Measurements from ENCODE around the gene ONECUT2.

DNA sequence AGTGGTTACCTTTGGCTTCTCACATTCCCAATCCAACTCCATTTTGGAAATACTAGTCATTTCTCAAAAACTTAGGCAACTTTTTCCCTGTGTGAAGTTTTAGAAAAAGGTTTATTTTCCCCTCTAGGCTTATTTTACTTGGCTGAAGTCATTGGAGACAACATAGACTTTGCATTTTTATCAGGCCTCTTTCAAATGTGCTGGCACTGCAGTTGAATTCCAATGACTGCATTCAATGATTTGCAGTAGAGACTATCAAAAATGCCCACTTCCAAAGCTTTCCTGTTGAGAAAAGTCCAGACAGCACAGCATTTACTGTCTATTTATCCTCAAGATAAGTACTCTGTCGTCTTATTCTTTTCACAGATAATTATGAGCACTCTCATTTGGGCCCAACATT is 70.1 kb downstream of the ONECUT2 start:
- TF ChIP-seq RAD21 (IDR thresholded peaks at IDR 0.05) (no peak), YY1 (IDR thresholded peaks at IDR 0.05) (no peak), TAF1 (conservative IDR thresholded peaks at IDR 0.05) (no peak), FOXA1 (IDR thresholded peaks at IDR 0.05) (no peak), HNF4G (IDR thresholded peaks at IDR 0.05) (no peak), RXRA (IDR thresholded peaks at IDR 0.05) (no peak), EGR1 (IDR thresholded peaks at IDR 0.05; ENCODE audit: low read depth in 2 of 2) (no peak), JUND (IDR thresholded peaks at IDR 0.05) (no peak), SP1 (IDR thresholded peaks at IDR 0.05) (no peak)
- TF ChIP-seq, protein P1, sequence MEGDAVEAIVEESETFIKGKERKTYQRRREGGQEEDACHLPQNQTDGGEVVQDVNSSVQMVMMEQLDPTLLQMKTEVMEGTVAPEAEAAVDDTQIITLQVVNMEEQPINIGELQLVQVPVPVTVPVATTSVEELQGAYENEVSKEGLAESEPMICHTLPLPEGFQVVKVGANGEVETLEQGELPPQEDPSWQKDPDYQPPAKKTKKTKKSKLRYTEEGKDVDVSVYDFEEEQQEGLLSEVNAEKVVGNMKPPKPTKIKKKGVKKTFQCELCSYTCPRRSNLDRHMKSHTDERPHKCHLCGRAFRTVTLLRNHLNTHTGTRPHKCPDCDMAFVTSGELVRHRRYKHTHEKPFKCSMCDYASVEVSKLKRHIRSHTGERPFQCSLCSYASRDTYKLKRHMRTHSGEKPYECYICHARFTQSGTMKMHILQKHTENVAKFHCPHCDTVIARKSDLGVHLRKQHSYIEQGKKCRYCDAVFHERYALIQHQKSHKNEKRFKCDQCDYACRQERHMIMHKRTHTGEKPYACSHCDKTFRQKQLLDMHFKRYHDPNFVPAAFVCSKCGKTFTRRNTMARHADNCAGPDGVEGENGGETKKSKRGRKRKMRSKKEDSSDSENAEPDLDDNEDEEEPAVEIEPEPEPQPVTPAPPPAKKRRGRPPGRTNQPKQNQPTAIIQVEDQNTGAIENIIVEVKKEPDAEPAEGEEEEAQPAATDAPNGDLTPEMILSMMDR (IDR thresholded peaks at IDR 0.05; ENCODE audit: low read depth, low read length, missing input control) = no peak
- TF ChIP-seq, protein P2, sequence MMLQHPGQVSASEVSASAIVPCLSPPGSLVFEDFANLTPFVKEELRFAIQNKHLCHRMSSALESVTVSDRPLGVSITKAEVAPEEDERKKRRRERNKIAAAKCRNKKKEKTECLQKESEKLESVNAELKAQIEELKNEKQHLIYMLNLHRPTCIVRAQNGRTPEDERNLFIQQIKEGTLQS (IDR thresholded peaks at IDR 0.05) = no peak
- TF ChIP-seq, protein P3, sequence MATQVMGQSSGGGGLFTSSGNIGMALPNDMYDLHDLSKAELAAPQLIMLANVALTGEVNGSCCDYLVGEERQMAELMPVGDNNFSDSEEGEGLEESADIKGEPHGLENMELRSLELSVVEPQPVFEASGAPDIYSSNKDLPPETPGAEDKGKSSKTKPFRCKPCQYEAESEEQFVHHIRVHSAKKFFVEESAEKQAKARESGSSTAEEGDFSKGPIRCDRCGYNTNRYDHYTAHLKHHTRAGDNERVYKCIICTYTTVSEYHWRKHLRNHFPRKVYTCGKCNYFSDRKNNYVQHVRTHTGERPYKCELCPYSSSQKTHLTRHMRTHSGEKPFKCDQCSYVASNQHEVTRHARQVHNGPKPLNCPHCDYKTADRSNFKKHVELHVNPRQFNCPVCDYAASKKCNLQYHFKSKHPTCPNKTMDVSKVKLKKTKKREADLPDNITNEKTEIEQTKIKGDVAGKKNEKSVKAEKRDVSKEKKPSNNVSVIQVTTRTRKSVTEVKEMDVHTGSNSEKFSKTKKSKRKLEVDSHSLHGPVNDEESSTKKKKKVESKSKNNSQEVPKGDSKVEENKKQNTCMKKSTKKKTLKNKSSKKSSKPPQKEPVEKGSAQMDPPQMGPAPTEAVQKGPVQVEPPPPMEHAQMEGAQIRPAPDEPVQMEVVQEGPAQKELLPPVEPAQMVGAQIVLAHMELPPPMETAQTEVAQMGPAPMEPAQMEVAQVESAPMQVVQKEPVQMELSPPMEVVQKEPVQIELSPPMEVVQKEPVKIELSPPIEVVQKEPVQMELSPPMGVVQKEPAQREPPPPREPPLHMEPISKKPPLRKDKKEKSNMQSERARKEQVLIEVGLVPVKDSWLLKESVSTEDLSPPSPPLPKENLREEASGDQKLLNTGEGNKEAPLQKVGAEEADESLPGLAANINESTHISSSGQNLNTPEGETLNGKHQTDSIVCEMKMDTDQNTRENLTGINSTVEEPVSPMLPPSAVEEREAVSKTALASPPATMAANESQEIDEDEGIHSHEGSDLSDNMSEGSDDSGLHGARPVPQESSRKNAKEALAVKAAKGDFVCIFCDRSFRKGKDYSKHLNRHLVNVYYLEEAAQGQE (IDR thresholded peaks at IDR 0.05) = no peak
- TF ChIP-seq, protein P4, sequence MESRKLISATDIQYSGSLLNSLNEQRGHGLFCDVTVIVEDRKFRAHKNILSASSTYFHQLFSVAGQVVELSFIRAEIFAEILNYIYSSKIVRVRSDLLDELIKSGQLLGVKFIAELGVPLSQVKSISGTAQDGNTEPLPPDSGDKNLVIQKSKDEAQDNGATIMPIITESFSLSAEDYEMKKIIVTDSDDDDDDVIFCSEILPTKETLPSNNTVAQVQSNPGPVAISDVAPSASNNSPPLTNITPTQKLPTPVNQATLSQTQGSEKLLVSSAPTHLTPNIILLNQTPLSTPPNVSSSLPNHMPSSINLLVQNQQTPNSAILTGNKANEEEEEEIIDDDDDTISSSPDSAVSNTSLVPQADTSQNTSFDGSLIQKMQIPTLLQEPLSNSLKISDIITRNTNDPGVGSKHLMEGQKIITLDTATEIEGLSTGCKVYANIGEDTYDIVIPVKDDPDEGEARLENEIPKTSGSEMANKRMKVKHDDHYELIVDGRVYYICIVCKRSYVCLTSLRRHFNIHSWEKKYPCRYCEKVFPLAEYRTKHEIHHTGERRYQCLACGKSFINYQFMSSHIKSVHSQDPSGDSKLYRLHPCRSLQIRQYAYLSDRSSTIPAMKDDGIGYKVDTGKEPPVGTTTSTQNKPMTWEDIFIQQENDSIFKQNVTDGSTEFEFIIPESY (IDR thresholded peaks at IDR 0.05) = no peak
- TF ChIP-seq, protein P5, sequence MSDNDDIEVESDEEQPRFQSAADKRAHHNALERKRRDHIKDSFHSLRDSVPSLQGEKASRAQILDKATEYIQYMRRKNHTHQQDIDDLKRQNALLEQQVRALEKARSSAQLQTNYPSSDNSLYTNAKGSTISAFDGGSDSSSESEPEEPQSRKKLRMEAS (IDR thresholded peaks at IDR 0.05) = no peak
